AG09319 (cell line): Measurements from ENCODE around the gene CTIF.

ENCODE experiments used
- DNase-seq: peaks from one replicate; pipeline ENCODE4 v3.0.0-alpha.2; 2010; ENCODE audit warnings: low read depth; ENCODE audit errors: extremely low read depth
- TF ChIP-seq, protein P1 (sequence below): IDR thresholded peaks from 2 replicates; pipeline ENCODE4 v1.5.1; 2011; ENCODE audit warnings: low read depth, mild to moderate bottlenecking, inconsistent platforms, low read length, moderate library complexity

The CTIF gene

DNA sequence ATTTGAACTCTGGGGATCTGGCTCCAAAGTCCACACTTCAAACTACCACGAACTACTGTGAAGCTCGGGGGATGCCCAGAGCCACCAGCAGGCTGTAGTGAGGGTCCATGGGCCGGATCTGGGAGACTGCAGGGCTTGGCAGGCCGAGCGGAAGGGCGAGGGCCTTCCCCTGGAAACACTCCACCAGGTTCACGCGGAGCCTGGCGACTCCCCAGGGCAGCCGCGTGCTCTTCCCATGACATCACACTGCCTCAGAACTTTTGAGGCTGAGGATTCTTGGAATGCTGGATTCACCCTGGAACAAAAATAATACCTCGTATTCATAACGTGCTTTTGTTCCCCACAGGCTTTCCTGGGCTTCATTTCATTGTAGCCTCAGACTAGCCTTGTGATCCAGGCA lies 210.9 kb downstream of the CTIF start:
- DNase-seq, result peak; percentile 32
- TF ChIP-seq, protein P1, sequence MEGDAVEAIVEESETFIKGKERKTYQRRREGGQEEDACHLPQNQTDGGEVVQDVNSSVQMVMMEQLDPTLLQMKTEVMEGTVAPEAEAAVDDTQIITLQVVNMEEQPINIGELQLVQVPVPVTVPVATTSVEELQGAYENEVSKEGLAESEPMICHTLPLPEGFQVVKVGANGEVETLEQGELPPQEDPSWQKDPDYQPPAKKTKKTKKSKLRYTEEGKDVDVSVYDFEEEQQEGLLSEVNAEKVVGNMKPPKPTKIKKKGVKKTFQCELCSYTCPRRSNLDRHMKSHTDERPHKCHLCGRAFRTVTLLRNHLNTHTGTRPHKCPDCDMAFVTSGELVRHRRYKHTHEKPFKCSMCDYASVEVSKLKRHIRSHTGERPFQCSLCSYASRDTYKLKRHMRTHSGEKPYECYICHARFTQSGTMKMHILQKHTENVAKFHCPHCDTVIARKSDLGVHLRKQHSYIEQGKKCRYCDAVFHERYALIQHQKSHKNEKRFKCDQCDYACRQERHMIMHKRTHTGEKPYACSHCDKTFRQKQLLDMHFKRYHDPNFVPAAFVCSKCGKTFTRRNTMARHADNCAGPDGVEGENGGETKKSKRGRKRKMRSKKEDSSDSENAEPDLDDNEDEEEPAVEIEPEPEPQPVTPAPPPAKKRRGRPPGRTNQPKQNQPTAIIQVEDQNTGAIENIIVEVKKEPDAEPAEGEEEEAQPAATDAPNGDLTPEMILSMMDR, result peak; percentile 20

DNA sequence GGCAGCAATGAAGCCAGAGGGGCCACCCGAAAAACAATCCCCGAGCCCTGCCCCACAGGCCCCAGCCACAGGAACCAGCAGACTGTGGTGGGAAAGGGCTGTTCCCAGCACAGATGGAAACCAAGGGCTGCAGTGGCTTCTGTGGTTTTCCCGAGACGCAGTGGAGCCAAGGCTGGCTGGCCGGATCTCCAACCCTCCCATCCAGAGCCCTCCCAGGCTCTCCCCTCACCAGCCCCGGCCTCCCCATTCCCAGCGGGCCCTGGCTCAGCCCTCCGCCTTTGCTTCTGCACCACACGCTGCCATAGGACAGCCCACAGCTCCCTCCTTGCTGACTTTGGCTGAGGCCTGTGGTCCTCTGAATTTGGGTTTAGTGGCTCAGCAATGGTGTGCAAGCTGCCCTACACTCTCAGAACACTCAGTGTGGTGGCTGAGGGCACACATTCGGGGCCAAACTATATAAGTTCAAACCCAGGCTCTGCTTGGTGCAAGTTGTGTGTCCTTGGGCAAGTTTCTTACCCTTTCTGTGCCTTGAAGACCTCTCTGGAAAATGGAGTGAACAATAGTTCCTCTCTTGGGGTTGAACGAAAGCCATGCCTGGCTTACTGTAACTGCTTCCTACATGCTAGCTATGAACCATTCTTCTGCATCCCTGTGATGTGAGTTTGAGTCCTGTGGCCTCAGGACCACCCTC lies 211.8 kb downstream of the CTIF start:
- DNase-seq, result no peak
- TF ChIP-seq, protein P1, result no peak

DNA sequence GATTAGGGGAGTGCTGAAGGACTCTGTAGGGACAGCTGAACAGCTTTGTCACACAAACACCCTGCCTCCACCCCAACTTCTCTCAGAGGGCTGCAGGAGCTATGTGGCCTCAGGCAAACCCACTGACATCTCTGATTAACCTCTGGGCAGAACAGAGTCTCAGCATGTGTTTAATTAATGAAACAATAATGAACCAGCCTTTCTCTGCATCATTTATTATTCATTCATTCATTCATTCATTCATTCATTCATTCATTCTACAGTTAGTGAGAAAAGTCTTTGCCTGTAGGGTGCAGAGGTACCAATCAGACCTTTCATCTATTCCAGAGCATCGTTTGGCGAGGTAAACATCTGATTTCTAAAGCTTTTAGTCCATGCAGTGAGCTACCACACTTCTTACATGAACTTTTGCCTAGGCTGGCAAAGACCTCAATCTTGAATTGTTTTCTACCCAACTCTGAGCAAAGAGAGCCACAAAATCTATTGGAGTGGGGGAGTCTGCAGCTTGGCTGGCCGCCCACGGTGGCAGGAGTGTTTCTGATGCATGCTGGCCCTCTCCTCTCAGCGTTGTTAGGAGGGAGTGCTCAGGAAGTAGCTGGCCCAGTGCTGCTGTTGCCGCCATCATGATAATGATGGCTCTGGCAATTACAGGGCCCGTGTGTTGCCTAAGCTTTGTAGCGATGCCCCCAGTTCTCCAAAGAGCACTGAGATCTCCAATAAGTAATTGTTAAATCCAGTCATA lies 213.1 kb downstream of the CTIF start:
- DNase-seq, result no peak
- TF ChIP-seq, protein P1, result no peak

DNA sequence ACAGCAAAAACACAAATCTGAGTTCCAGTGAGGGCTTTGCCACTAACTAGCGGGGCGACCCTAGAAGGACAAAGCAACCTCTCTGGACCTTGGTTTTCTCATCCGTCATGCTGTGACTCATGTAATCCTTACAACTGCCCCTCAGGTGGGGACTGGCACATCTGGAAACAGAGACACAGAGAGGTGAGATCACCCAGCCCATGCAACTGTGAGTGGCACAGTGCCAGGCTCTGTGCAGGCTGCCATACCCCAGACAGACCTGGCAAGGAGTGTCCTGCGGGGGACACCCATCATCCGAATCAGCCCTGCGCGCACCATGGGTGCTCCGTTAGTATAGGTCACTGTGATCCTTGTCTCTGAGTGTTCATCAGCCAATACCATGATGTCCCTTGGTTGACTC lies 213.6 kb downstream of the CTIF start:
- TF ChIP-seq, protein P1, result no peak
- DNase-seq, result no peak

DNA sequence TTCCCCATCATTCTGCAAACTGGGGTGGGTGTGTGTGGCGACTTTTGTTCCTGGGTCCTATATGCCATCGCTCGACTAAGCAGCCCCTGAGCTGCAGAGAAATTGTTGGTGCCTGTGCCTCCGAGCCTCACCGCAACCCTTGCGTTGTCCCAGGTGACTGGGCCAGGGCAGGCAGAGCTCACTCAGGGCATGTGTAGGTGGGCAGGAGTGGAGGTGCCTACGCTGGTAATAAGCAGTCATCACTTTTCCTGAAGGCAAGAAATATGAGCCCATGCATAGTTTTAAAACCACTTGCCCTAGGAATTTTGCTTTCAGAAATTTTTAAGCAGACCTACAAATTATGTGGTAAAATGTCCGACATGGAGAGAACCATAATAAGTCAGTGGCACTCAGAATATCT lies 214.1 kb downstream of the CTIF start:
- DNase-seq, result no peak
- TF ChIP-seq, protein P1, result no peak

DNA sequence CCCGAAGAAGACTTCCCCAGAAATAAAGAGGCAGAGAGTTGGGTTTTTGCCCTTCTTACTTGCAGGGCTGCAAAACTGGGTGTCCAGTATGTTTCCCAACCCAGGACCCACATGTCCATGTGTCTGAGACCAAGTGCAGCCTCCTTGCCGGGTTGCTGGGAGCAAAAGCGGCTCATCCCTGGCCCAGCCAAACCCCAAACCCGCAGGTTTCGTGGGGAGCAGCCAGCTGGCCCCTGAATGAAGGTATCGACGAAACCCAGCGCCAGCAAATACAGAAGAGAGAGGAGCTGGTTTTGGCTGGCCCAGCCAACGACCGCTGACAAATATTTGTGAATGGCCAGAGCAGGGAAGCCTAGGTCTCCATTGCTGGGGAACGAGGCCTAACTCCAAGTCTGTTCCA lies 214.9 kb downstream of the CTIF start:
- TF ChIP-seq, protein P1, result no peak
- DNase-seq, result no peak

DNA sequence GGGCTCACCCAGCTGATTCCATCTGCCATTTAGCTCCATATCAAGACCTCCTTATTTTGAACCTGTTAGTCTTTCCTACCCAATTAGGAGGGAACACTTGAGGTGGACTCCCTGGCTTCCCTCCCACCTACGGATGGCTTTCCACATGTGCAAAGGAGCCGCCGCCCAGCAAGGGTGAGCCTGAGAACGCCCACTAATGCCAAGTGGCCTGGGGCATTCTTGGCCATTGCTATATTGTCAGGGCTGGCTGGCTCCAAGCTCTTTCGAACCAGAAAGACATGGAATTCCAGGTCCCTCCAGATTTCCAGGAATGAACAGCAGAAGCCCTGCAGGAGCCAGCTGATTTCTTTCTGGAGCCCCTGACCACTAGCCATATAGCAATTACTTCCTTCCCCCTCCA lies 215.7 kb downstream of the CTIF start:
- DNase-seq, result no peak
- TF ChIP-seq, protein P1, result no peak
